Fibroblast of lung (primary cell): Measurements from ENCODE around the gene RPTN.

ENCODE experiments used
- CTCF ChIP-seq, 2 donors: IDR thresholded peaks in 1 of 2; conservative IDR thresholded peaks in 1 of 2; 1 replicate in 1 of 2; 2 replicates in 1 of 2; pipeline ENCODE4 v1.5.1; 2011 to 2012; ENCODE audit warnings: low read length in 2 of 2, control low read depth in 1 of 2, inconsistent platforms in 1 of 2, low read depth in 1 of 2, mild to moderate bottlenecking in 1 of 2
- EZH2 ChIP-seq: IDR thresholded peaks from 2 replicates; pipeline ENCODE4 v1.5.1; 2012; ENCODE audit warnings: low read length, control low read depth, mild to moderate bottlenecking; ENCODE audit errors: missing control alignments

GRCh38 chr1:152111515-152111968, 47.5 kb downstream of the RPTN start:
- TF ChIP-seq CTCF (conservative IDR thresholded peaks at IDR 0.05 in 1 of 2, IDR thresholded peaks at IDR 0.05 in 1 of 2; ENCODE audit: low read depth in 1 of 2, low read length in 2 of 2), result no peak
- TF ChIP-seq EZH2, result no peak
